ENCODE results near the gene KLB. TPM values are rescaled to one million over a fixed set of nuclear protein-coding genes. Genes with fewer than 3 reads are reported as not detected.

The KLB gene
- total RNA-seq, 1 experiment from 2014 or later: not detected

DNA sequence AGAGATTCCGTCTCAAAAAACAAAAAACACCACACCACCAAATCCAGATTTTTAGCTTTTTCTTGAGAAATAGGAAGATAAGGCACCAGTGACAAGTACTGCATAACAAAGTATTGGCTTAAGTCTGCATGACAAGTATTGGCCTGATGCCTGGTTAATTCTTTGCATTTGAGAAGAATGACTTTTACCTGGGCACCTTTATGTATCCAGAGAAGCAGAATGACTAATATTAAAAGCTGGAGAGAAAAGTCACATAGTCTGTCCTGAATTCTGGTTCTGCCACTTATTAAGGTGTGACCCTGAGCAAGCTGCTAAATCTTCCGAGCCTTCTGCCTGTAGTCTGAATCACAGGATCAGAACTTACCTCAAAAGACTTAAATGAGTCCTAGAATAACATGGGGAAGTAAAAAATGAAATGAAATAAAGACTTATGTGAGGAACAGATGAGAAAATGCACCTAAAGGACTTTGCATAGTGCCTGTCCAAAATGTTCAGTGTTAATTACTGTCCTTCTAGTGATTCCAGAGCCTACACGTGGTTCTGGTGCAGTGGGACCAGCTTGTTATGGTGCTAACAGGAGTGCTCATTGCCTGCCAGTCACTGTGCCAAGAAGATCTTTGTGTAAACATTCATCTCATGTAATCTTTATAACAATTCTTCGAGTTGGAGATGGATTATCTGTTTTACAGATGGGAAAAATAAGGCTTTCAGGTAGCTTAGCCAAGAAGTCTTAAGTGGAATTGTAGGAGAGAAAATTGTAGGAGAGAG, 88.9 kb downstream of the KLB start:
- Mint-ChIP-seq H3K27me3 (ENCODE audit: insufficient read depth, unreplicated experiment) (no peaks in the 10 kb centered on the region), H3K36me3 (ENCODE audit: insufficient read depth, unreplicated experiment) (peaks cover 24% of the 10 kb centered on the region), H3K4me1 (ENCODE audit: insufficient read depth, unreplicated experiment) (no peaks in the 10 kb centered on the region), H3K4me3 (ENCODE audit: unreplicated experiment) (no peak overlapping the region), H3K9me3 (ENCODE audit: unreplicated experiment) (no peaks in the 10 kb centered on the region), H3K27ac (ENCODE audit: low read depth, unreplicated experiment) (no peak overlapping the region)
- ChIA-PET CTCF (interaction anchor here (0.6 to 1.3 kb wide), 2 partner anchors 18 to 482 kb away, joined by 4 to 6 read pairs; partner anchors contain the start of gene PDS5A), POLR2A (interaction anchor here (1.2 to 2.1 kb wide), 2 partner anchors 14 to 143 kb away, joined by 3 to 5 read pairs; no protein-coding TSS in a partner anchor)
- TF ChIP-seq, protein P1, sequence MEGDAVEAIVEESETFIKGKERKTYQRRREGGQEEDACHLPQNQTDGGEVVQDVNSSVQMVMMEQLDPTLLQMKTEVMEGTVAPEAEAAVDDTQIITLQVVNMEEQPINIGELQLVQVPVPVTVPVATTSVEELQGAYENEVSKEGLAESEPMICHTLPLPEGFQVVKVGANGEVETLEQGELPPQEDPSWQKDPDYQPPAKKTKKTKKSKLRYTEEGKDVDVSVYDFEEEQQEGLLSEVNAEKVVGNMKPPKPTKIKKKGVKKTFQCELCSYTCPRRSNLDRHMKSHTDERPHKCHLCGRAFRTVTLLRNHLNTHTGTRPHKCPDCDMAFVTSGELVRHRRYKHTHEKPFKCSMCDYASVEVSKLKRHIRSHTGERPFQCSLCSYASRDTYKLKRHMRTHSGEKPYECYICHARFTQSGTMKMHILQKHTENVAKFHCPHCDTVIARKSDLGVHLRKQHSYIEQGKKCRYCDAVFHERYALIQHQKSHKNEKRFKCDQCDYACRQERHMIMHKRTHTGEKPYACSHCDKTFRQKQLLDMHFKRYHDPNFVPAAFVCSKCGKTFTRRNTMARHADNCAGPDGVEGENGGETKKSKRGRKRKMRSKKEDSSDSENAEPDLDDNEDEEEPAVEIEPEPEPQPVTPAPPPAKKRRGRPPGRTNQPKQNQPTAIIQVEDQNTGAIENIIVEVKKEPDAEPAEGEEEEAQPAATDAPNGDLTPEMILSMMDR (IDR thresholded peaks at IDR 0.05; ENCODE audit: unreplicated experiment): no peak
- DNase-seq (ENCODE audit: unreplicated experiment): no peak
- BruUV-seq (replicated peaks): no TSS peak
- intact Hi-C loops (cut with micrococcal nuclease): no loop called here

DNA sequence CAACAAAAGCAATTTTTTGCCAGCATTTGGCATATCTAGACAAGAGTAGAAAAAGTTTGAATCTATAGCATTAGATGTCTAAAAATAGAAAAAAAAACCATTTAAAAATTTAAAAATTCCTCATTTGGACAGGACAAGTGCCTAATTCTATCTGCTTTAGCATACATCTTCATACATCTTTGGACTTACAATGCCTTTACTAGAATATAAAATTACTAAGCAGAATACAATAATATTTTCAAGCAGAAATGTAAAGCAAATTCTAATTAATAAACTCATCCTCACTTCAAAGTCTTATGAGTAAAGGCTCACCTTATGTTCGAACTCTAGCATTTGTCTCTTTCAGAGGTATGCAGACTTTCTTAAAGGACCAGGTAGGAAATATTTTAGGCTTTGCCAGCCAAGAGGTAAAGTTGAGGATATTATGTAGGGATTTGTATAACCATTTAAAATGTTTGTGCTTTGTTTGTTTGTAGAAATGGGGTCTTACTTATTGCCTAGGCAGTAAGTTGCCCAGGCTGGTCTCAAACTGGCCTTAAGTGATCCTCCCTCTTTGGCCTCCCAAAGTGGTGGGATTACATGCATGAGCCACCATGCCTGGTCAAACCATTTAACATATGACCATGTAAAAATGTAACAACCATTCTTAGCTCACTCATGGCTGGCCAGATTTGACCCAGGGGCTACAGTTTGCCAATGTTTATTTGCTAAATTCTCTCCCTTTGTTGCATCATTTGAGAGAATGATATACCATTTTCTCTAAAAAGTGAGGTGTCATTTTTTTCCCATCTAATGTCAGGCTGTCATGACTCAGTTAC, 91.4 kb downstream of the KLB start:
- DNase-seq (ENCODE audit: unreplicated experiment): no peak
- no TSS peak for BruUV-seq (replicated peaks)
- TF ChIP-seq, protein P1 (IDR thresholded peaks at IDR 0.05; ENCODE audit: unreplicated experiment): no peak
- Mint-ChIP-seq H3K27me3 (ENCODE audit: insufficient read depth, unreplicated experiment) (no peaks in the 10 kb centered on the region), H3K9me3 (ENCODE audit: unreplicated experiment) (no peaks in the 10 kb centered on the region), H3K36me3 (ENCODE audit: insufficient read depth, unreplicated experiment) (peaks cover 38% of the 10 kb centered on the region), H3K4me3 (ENCODE audit: unreplicated experiment) (no peak overlapping the region), H3K4me1 (ENCODE audit: insufficient read depth, unreplicated experiment) (peaks cover 7% of the 10 kb centered on the region), H3K27ac (ENCODE audit: low read depth, unreplicated experiment) (no peak overlapping the region)
- ChIA-PET POLR2A (interaction anchor here (1.1 kb wide), 1 partner anchor 17 kb away, joined by 4 read pairs; no protein-coding TSS in a partner anchor), CTCF (interaction anchor here (0.6 kb wide), 2 partner anchors 14 to 279 kb away, joined by 3 to 5 read pairs; no protein-coding TSS in a partner anchor)
- intact Hi-C loops (cut with micrococcal nuclease): no loop called here

DNA sequence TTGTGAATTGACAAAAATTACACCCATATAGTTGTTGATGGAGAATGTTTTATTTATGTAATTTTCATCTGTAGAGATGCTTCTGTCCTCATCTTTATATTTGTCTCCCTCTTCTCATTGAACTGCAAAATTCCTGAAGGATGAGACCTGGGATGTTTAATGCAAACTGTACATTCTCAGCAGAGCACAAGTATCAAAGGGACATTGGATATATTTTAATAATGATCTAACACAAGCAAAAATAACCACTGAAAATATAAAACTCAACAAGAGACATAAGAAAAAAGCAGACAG, 91.9 kb downstream of the KLB start:
- DNase-seq (ENCODE audit: unreplicated experiment): no peak
- POLR2A ChIA-PET: no interaction called here
- no peak overlapping the region for H3K27ac Mint-ChIP-seq (ENCODE audit: low read depth, unreplicated experiment)

More for the DNA sequence above, 91.9 kb downstream of the KLB start:
- no peak overlapping the region for H3K4me3 Mint-ChIP-seq (ENCODE audit: unreplicated experiment)
- H3K9me3 Mint-ChIP-seq (ENCODE audit: unreplicated experiment): no peaks in the 10 kb centered on the region
- peaks cover 43% of the 10 kb centered on the region for H3K36me3 Mint-ChIP-seq (ENCODE audit: insufficient read depth, unreplicated experiment)
- TF ChIP-seq, protein P1 (IDR thresholded peaks at IDR 0.05; ENCODE audit: unreplicated experiment): no peak
- CTCF ChIA-PET: no interaction called here
- peaks cover 7% of the 10 kb centered on the region for H3K4me1 Mint-ChIP-seq (ENCODE audit: insufficient read depth, unreplicated experiment)
- no peaks in the 10 kb centered on the region for H3K27me3 Mint-ChIP-seq (ENCODE audit: insufficient read depth, unreplicated experiment)
- intact Hi-C loops (cut with micrococcal nuclease): no loop called here
- no TSS peak for BruUV-seq (replicated peaks)

Small RNA genes lying within 50 kb of the gene (microRNA-seq; reads per million reads assigned to microRNA genes)
- not detected for gene MIR5591

Other genes starting within 250 kb of the KLB start
- gene WDR19, start 224.4 kb upstream of the KLB start, total RNA-seq (2022): 32.5 and 39.6 TPM in 2 replicates
- 84.7 and 99.5 TPM in 2 replicates for gene RFC1, start 40.6 kb upstream of the KLB start, total RNA-seq (2022)
- gene RPL9, start 52.0 kb downstream of the KLB start, total RNA-seq (2022): 1,405 and 1,620 TPM in 2 replicates
- 21.6 and 24.6 TPM in 2 replicates for gene LIAS, start 52.1 kb downstream of the KLB start, total RNA-seq (2022)
- gene UGDH, start 120.5 kb downstream of the KLB start, total RNA-seq (2022): 50.9 and 61.7 TPM in 2 replicates
- 27.3 and 36.0 TPM in 2 replicates for gene SMIM14, start 231.9 kb downstream of the KLB start, total RNA-seq (2022)

Data from MCF 10A (cell line).